Ovary (tissue), 9 donors: ENCODE results near the gene CEP350. TPM values are rescaled to one million over a fixed set of nuclear protein-coding genes. Genes with fewer than 3 reads are reported as not detected.

ENCODE experiments used
- DNase-seq, 5 donors: peaks; one replicate each; pipeline ENCODE4 v3.0.0-alpha.2; 2019 to 2020
- H3K27ac ChIP-seq, 2 donors: fragments of 200-600 bp; one replicate each; pipeline versions ENCODE4 v1.5.1 to v1.8.0; 2019 to 2022
- H3K27me3 ChIP-seq: fragments of 200-600 bp; one replicate; pipeline ENCODE4 v1.8.0; 2022
- H3K36me3 ChIP-seq: fragments of 200-600 bp; sonication (generic); one replicate; pipeline ENCODE4 v1.5.1; 2019
- H3K4me1 ChIP-seq: one replicate; pipeline ENCODE4 v1.8.1; 2013; ENCODE audit warnings: mild to moderate bottlenecking, moderate library complexity; ENCODE audit not compliant: insufficient read depth
- H3K4me3 ChIP-seq: fragments of 200-600 bp; sonication (generic); one replicate; pipeline ENCODE4 v1.5.1; 2017
- H3K9me3 ChIP-seq, 2 donors: fragments of 200-600 bp in 1 of 2; sonication (generic) in 1 of 2; one replicate each; pipeline versions ENCODE4 v1.5.1 to v1.8.1; 2013 to 2019; ENCODE audit warnings: mild to moderate bottlenecking in 1 of 2, moderate library complexity in 1 of 2
- EP300 ChIP-seq: sonication (generic); formaldehyde crosslinking; IDR thresholded peaks from one replicate; pipeline ENCODE4 v1.6.1; 2017; ENCODE audit warnings: antibody characterized with exemption
- POLR2A ChIP-seq: fragments of 450-650 bp; IDR thresholded peaks from one replicate; pipeline ENCODE4 v1.6.1; 2017; ENCODE audit warnings: antibody characterized with exemption, mild to moderate bottlenecking, moderate library complexity
- whole genome bisulfite sequencing, 3 donors: extraction: QIAGEN DNeasy Blood & Tissue Kit in 1 of 3; methylation state at CpG; one replicate each; pipeline versions ENCODE4 v1.1.5 to v1.1.7; 2013 to 2017; 5-methylcytosine and 5-hydroxymethylcytosine counted together
- intact Hi-C, 4 donors: fragments of 100-400 bp; cut with DNase I; formaldehyde crosslinking; loops; one replicate each; pipeline versions ENCODE4 v1.11.0 to v1.15.1; 2022 to 2023
- polyA plus RNA-seq, 2 donors: library from polyadenylated mRNA; stranded (reverse); fragments of 200-250 nt in 1 of 2; fragments of 350-450 nt in 1 of 2; fragmentation: Illumina TruSeq in 1 of 2; extraction: RNeasy Lipid Tissue Mini Kit (QIAGEN cat#74804) in 1 of 2; gene quantifications; one replicate each; pipeline ENCODE4 v1.2.3, GENCODE V29; 2013 to 2014
- total RNA-seq, 7 donors: library from RNA; depleted of rRNA in 2 of 7; stranded (reverse); fragments of >200 nt in 2 of 7; fragmentation: NEBNext Ultra II Directional in 3 of 7; extraction: Animal tissue kit (Norgen Biotek cat#: 25700) in 3 of 7; gene quantifications; one replicate each; pipeline versions ENCODE4 v1.1.0 to v1.2.4, GENCODE V29; 2016 to 2023
- TF ChIP-seq, protein P1 (sequence below), 3 donors: fragments of 450-650 bp in 2 of 3; fragments of 200-600 bp in 1 of 3; IDR thresholded peaks; one replicate each; pipeline versions ENCODE4 v1.5.1 to v1.8.0; 2016 to 2022; ENCODE audit warnings: antibody characterized with exemption in 3 of 3, mild to moderate bottlenecking in 1 of 3
- donor health status: DM: no; HTN: no; CAD: no; lungs with moderate emphysema.
- donor health status: DM: no; HTN: no; CAD: no.
- donor health status: Bipolar disorder and iron deficiency.
- donor health status: DM: yes; HTN: yes; CAD: no.
- donor health status: DM: no; HTN: no; CAD: no.
- donor health status: DM: yes; HTN: yes; CAD: no.

CEP350 gene
- total and polyA plus RNA-seq, 9 donors, result 7.9 to 69.4 (median 53.1) TPM

DNA sequence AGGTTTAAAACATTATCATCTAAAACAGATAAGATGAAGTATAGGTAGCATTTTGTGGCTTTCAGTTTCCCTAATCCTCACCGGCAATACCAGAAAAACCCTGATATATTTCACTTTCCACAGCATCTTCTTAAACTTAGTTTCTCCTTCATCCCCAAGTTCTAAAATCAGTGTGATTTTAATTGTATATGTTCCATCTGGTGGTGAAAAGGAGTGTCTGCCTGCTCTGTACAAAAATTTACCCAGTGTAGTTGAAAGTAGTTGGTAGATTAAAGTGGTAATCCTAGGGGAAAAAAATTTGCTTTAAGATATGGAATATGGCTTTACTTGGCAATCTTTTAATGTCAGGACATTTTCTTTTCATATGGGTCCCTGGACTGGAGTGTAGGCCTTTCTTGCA lies 74.3 kb downstream of the CEP350 start:
- no peak overlapping the region for H3K27ac ChIP-seq
- TF ChIP-seq, protein P1, sequence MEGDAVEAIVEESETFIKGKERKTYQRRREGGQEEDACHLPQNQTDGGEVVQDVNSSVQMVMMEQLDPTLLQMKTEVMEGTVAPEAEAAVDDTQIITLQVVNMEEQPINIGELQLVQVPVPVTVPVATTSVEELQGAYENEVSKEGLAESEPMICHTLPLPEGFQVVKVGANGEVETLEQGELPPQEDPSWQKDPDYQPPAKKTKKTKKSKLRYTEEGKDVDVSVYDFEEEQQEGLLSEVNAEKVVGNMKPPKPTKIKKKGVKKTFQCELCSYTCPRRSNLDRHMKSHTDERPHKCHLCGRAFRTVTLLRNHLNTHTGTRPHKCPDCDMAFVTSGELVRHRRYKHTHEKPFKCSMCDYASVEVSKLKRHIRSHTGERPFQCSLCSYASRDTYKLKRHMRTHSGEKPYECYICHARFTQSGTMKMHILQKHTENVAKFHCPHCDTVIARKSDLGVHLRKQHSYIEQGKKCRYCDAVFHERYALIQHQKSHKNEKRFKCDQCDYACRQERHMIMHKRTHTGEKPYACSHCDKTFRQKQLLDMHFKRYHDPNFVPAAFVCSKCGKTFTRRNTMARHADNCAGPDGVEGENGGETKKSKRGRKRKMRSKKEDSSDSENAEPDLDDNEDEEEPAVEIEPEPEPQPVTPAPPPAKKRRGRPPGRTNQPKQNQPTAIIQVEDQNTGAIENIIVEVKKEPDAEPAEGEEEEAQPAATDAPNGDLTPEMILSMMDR (IDR thresholded peaks at IDR 0.05), result peak in 1 of 3 donors; percentile 12
- TF ChIP-seq POLR2A (no peak), EP300 (no peak)
- H3K4me3 ChIP-seq, result no peak overlapping the region
- no peak for DNase-seq
- WGBS, 3 donors, result 88 to 93% (median 92%) methylated on average over 1 of the region's 1 CpG
- intact Hi-C loops, result no loop called here
- H3K9me3 ChIP-seq, result no peaks in the 10 kb centered on the region
- H3K4me1 ChIP-seq, result no peaks in the 10 kb centered on the region
- no peaks in the 10 kb centered on the region for H3K27me3 ChIP-seq
- H3K36me3 ChIP-seq, result no peaks in the 10 kb centered on the region

DNA sequence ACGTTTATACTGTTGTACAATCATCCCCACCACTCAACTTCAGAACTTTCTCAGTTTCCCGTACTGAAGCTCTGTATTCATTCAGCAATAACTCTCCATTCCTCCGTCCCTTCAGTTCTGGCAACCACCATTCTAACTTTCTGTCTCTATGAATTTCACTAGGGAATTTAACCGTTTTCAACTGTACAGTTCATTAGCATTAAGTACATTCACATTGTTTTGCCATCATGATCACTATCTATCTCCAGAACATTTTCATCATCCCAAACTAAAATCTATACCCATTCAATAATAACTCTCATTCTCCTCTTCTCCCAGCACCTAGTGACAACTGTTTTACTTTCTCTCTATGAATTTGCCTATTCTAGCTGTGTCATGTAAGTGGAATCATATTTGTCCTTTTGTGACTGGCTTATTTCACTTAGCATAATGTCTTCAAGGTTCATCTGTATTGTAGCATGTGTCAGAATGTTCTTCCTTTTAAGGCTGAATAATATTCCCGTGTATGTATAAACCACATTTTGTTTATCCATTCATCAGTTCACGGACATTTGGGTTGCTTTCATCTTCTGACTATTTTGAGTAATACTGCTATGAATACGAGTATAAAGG lies 75.0 kb downstream of the CEP350 start:
- Histone ChIP-seq H3K36me3 (no peaks in the 10 kb centered on the region), H3K27me3 (no peaks in the 10 kb centered on the region), H3K4me1 (no peaks in the 10 kb centered on the region), H3K4me3 (no peak overlapping the region), H3K27ac (no peak overlapping the region), H3K9me3 (no peaks in the 10 kb centered on the region)
- intact Hi-C loops, result no loop called here
- no peak for TF ChIP-seq EP300
- TF ChIP-seq, protein P1 (IDR thresholded peaks at IDR 0.05), result no peak
- TF ChIP-seq POLR2A, result no peak
- WGBS, 3 donors, result 69 to 78% (median 75%) methylated on average over 7 of the region's 7 CpGs
- DNase-seq, result no peak

DNA sequence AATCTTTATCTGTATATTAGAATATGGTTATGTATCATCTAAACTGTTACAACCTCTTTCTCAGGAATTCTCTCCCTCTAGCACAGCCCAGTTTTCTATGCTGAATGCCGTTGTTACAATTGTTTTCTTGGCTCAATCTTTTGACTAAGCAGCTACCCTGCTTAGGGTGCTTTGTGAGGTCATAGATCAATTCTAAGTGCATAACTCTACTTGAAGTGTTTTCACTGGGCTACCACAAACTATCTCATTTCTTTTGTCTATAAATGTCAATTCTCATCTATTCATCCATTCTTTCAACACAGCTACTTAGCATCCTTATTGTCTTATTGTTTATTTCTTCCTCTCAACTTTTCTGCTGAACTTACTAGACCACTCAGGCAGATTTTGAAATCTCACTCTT lies 77.1 kb downstream of the CEP350 start:
- intact Hi-C loops, result no loop called here
- Histone ChIP-seq H3K27ac (no peak overlapping the region), H3K9me3 (no peaks in the 10 kb centered on the region), H3K4me3 (no peak overlapping the region), H3K27me3 (no peaks in the 10 kb centered on the region), H3K4me1 (no peaks in the 10 kb centered on the region), H3K36me3 (no peaks in the 10 kb centered on the region)
- WGBS, 3 donors, result 52 to 65% (median 59%) methylated on average over 1 of the region's 1 CpG
- no peak for TF ChIP-seq POLR2A
- TF ChIP-seq, protein P1 (IDR thresholded peaks at IDR 0.05), result no peak
- TF ChIP-seq EP300, result no peak
- DNase-seq, result no peak

DNA sequence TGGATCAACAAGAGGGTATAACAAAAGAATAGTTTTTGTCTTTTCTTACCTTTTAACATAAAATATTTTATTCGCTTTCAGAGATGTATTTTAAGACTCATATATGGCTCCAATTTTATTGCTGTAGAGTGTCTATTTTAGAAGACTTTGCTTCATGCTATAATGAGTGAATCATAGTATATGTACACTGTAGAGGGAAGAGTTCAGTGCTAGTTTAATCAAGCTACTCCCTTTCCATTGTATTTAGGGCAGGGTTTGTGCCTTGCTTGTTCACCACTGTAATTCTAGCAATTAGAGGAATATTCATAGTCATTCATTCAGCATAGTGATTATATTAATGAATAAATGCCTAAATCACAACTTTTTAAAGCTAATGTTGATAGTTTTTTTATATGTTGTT lies 78.8 kb downstream of the CEP350 start:
- no peak for DNase-seq
- Histone ChIP-seq H3K4me3 (no peak overlapping the region), H3K36me3 (no peaks in the 10 kb centered on the region), H3K9me3 (no peaks in the 10 kb centered on the region), H3K27ac (no peak overlapping the region), H3K4me1 (no peaks in the 10 kb centered on the region), H3K27me3 (no peaks in the 10 kb centered on the region)
- intact Hi-C loops, result no loop called here
- 45 to 52% (median 48%) methylated on average over 1 of the region's 1 CpG for WGBS, 3 donors
- TF ChIP-seq EP300 (no peak), POLR2A (no peak)
- TF ChIP-seq, protein P1 (IDR thresholded peaks at IDR 0.05), result no peak
